Ovary (tissue), 3 donors: ENCODE measurements around the gene QRFPR.

ENCODE experiments used
- CTCF ChIP-seq, 3 donors: fragments of 450-650 bp in 2 of 3; fragments of 200-600 bp in 1 of 3; IDR thresholded peaks; one replicate each; pipeline versions ENCODE4 v1.5.1 to v1.8.0; 2016 to 2022; ENCODE audit warnings: antibody characterized with exemption in 3 of 3, mild to moderate bottlenecking in 1 of 3
- EP300 ChIP-seq: sonication (generic); formaldehyde crosslinking; IDR thresholded peaks from one replicate; pipeline ENCODE4 v1.6.1; 2017; ENCODE audit warnings: antibody characterized with exemption
- POLR2A ChIP-seq: fragments of 450-650 bp; IDR thresholded peaks from one replicate; pipeline ENCODE4 v1.6.1; 2017; ENCODE audit warnings: antibody characterized with exemption, mild to moderate bottlenecking, moderate library complexity
- donor health status: DM: no; HTN: no; CAD: no.

GRCh38 chr4:121397941-121398601 lies 17.3 kb upstream of the QRFPR start:
- TF ChIP-seq EP300 (no peak), CTCF (IDR thresholded peaks at IDR 0.05) (no peak), POLR2A (no peak)
